Right atrium auricular region (tissue), 2 donors: ENCODE results near the gene SHH. TPM values are rescaled to one million over a fixed set of nuclear protein-coding genes. Genes with fewer than 3 reads are reported as not detected.

Experiments used
- DNase-seq: peaks from one replicate; pipeline ENCODE4 v3.0.0-alpha.2; 2019; ENCODE audit warnings: low spot score
- H3K27ac ChIP-seq, 2 donors: fragments of 200-600 bp; sonication (generic); 1 replicate in 1 of 2; 2 replicates in 1 of 2; pipeline ENCODE4 v1.5.1; 2016 to 2019
- H3K27me3 ChIP-seq, 2 donors: fragments of 200-600 bp; sonication (generic); one replicate each; pipeline versions ENCODE4 v1.5.1 to v1.6.0; 2017 to 2019
- H3K36me3 ChIP-seq: fragments of 200-600 bp; sonication (generic); one replicate; pipeline ENCODE4 v1.5.1; 2016
- H3K4me1 ChIP-seq, 2 donors: fragments of 200-600 bp; sonication (generic); one replicate each; pipeline versions ENCODE4 v1.5.1 to v1.6.0; 2017 to 2019
- H3K4me3 ChIP-seq, 2 donors: fragments of 200-600 bp; sonication (generic); 1 replicate in 1 of 2; 2 replicates in 1 of 2; pipeline ENCODE4 v1.5.1; 2017 to 2019; ENCODE audit warnings: mild to moderate bottlenecking in 1 of 2, moderate library complexity in 1 of 2
- H3K9me3 ChIP-seq, 2 donors: fragments of 200-600 bp; sonication (generic); one replicate each; pipeline ENCODE4 v1.5.1; 2019
- total RNA-seq, 2 donors: library from RNA; depleted of rRNA; stranded (reverse); fragments of >200 nt; gene quantifications; one replicate each; pipeline ENCODE4 v1.1.0, GENCODE V29; 2016
- TF ChIP-seq, protein P1 (sequence below), 2 donors: fragments of 200-600 bp; sonication (generic); IDR thresholded peaks; one replicate each; pipeline ENCODE4 v1.5.1; 2019; ENCODE audit warnings: antibody characterized with exemption in 2 of 2

SHH gene
- total RNA-seq, 2 donors from 2014 or later = not detected

DNA sequence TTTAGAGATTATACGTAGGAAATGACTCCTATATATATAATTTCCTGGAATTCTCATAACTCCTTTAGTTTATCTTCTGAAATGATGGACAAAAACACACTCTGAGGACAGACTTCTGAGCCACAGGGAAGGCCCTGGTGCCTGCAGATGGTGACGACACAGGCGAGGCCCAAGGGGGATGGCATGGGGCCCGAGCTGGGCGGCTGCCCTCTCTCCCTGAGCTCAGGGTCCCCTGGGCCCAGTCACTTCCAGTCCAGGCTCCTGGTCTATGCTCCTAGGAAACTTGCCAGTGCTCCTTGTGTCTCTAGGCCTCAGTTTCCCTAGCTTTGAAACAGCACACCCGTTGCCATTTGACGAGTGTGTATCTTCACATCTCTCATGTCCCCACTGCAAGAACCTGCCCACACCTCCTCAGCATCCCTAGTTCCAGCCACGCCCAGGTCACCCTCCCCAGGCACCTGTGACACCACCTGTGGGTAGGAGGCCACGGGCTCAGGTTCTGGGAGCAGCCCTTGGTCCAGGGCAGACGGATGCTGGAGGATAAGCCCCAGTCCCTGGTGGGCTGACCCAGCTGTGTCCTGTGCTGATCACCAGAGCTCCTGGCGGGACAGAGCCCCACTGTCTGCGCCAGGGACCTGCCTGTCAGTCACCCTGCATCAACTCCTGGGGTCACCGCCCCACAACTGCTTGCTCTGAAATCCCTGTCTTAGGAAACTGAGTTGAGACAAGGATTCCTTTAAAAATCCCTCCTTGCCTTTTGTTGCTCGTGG, 23.4 kb upstream of the SHH start:
- H3K4me3 ChIP-seq = no peak overlapping the region
- no peak for DNase-seq
- H3K4me1 ChIP-seq = no peaks in the 10 kb centered on the region
- TF ChIP-seq, protein P1, sequence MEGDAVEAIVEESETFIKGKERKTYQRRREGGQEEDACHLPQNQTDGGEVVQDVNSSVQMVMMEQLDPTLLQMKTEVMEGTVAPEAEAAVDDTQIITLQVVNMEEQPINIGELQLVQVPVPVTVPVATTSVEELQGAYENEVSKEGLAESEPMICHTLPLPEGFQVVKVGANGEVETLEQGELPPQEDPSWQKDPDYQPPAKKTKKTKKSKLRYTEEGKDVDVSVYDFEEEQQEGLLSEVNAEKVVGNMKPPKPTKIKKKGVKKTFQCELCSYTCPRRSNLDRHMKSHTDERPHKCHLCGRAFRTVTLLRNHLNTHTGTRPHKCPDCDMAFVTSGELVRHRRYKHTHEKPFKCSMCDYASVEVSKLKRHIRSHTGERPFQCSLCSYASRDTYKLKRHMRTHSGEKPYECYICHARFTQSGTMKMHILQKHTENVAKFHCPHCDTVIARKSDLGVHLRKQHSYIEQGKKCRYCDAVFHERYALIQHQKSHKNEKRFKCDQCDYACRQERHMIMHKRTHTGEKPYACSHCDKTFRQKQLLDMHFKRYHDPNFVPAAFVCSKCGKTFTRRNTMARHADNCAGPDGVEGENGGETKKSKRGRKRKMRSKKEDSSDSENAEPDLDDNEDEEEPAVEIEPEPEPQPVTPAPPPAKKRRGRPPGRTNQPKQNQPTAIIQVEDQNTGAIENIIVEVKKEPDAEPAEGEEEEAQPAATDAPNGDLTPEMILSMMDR (IDR thresholded peaks at IDR 0.05) = no peak
- no peaks in the 10 kb centered on the region for H3K9me3 ChIP-seq
- no peaks in the 10 kb centered on the region for H3K36me3 ChIP-seq
- no peak overlapping the region for H3K27ac ChIP-seq
- no peaks in the 10 kb centered on the region for H3K27me3 ChIP-seq

DNA sequence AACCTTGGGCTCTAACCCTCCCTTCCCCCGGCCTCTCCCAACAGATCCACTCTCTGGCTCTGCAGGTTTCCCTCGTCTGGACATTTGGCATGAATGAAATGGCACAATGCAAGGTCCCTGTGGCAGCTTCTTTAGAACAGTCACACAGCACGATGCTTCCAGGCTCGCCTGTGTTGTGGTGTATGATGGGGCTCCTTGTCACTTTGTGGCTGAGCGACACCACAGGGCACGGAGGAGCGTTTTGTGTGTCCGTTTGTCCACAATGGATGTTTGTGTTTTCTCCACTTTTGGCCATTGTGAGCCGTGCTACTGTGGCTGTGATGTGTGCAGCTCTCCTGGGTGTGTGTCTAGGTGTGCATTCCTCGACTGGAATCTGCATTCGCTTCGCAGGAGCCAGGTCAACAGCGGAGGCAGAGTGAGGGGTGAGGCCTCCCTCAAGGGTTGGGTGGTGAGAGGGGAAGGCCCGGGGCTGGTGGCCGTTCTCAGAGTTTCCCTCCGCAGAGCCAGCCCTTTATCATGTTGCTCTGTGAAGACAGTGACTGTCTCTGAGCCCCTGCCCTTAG, 22.3 kb upstream of the SHH start:
- DNase-seq = no peak
- TF ChIP-seq, protein P1 (IDR thresholded peaks at IDR 0.05) = no peak
- H3K27ac ChIP-seq = no peak overlapping the region
- H3K27me3 ChIP-seq = no peaks in the 10 kb centered on the region
- no peaks in the 10 kb centered on the region for H3K4me1 ChIP-seq
- no peaks in the 10 kb centered on the region for H3K9me3 ChIP-seq
- no peak overlapping the region for H3K4me3 ChIP-seq
- no peaks in the 10 kb centered on the region for H3K36me3 ChIP-seq

DNA sequence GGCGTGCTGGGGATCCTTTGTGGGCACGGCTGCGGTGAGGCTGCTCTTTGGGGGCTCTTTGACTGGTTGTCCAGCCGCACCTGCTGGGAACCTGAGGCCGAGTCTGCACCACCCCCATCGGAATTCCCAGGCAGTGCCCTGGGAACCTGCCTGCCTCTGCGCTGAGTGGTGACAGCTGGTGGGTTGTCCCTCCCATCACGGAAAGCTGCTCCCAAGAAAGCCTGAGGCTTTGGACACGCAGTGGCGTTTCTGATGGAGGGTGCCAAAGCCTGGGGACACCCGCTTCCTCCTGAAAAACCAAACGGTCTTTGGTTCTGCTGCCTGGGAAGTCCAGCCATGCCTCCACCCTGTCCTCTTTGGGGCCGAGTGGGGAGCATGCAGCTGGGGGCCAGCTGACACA, 21.4 kb upstream of the SHH start:
- Histone ChIP-seq H3K27me3 (no peaks in the 10 kb centered on the region), H3K4me3 (no peak overlapping the region), H3K4me1 (no peaks in the 10 kb centered on the region), H3K27ac (no peak overlapping the region), H3K36me3 (no peaks in the 10 kb centered on the region), H3K9me3 (no peaks in the 10 kb centered on the region)
- no peak for DNase-seq
- TF ChIP-seq, protein P1 (IDR thresholded peaks at IDR 0.05) = no peak

DNA sequence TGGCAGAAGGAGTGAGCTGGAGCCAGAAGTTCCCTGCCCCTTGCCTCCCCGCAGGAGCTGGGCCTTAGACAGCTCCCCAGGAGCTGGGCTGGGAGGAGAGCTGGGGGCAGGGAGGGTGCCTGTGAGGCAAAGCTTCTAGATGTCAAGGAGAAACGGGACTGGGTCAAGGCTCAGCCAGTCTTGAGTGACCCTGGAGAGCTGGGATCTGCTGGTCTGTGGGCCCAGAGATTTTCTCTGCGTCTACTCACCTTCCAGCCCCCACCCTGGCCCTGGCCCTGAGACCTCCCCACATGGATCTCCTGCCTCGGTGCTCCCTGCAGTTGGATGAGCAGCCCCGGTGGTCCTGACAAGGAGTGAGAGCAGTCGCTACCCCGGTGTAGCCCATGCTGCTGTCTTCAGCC, 20.3 kb upstream of the SHH start:
- no peaks in the 10 kb centered on the region for H3K27me3 ChIP-seq
- no peak overlapping the region for H3K4me3 ChIP-seq
- H3K9me3 ChIP-seq = no peaks in the 10 kb centered on the region
- no peak overlapping the region for H3K27ac ChIP-seq
- no peak for DNase-seq
- TF ChIP-seq, protein P1 (IDR thresholded peaks at IDR 0.05) = no peak
- no peaks in the 10 kb centered on the region for H3K4me1 ChIP-seq
- no peaks in the 10 kb centered on the region for H3K36me3 ChIP-seq

DNA sequence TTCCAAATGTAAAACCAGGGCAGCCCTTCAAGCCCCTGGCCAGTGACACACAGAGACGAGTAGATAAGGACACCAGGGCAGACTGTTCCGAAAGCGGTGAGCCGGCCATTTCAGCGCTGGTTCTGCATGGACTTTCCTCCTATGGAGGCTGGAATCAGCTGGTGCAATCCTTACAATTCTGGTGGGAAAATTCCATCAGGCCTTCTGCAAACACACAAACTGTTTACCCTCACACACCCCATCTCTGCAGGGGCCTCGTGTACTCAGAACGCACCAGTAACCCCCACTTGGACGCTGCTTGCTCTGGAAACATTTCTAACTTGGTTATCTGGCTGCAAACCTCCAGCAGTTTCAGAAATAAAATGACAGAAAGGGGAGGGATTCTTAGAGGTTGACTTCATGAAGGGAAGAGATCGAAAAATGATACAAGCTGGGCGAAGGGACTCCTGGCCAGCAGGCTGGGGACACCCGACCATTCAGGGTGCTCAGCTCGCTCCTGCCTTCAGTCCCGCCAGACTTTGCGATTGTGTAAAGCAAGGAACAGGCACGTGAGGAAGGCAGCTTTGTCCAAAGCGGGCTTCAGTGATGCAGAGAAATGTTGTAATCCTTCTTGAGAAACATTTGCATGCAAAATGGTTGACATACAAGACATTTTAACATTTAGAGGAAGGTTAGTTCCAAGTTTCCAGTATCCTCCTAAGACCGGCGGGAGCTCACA, 19.7 kb upstream of the SHH start:
- DNase-seq = no peak
- Histone ChIP-seq H3K9me3 (no peaks in the 10 kb centered on the region), H3K4me1 (no peaks in the 10 kb centered on the region), H3K36me3 (no peaks in the 10 kb centered on the region), H3K27me3 (no peaks in the 10 kb centered on the region), H3K4me3 (no peak overlapping the region), H3K27ac (no peak overlapping the region)
- TF ChIP-seq, protein P1 (IDR thresholded peaks at IDR 0.05) = no peak
